DMS53 (cell line): Measurements from ENCODE around the gene RAPGEF1.

Source experiments
- DNase-seq: peaks from one replicate; lab custom pipeline; 2025; lab: John Stamatoyannopoulos, UW

Gene RAPGEF1

DNA sequence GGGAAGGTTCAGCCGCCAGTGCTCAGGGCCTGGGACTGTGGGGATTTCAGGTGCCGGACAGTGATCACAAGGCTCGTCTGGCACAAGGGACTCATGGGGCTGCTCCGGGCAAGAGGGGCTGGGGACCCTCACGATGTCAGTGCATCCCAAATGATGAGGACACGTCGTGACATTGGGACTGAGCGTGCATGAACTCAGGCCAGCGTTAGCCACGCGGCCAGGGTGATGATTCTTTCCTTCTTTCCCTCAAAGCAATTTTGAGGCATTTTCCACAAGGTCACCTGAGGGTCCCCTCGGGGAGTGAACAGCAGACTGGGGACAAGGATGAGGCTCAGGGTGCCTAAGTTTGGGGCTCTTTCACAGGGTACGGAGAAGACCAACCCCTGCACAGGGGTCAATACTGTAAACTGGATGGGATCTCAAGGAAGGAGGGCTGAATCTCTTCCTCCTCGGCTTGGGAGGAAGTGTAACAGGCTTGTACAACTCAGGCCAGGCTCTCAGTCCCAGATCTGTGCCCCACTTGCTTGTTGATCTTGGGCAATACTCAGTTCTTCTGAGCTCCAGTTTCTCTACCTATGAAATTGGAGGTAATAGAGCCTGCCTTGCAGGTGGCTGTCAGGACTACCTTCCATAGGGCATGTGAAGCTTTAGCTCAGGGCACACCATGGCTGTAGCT, 116.1 kb downstream of the RAPGEF1 start:
- DNase-seq, result no peak

GRCh38 chr9:131622523-131622922, 117.4 kb downstream of the RAPGEF1 start:
- DNase-seq, result no peak

GRCh38 chr9:131621551-131622358, 118.1 kb downstream of the RAPGEF1 start:
- DNase-seq, result no peak

- DNase-seq, result no peak
Measured at GRCh38 chr9:131620764-131621520, 118.9 kb downstream of the RAPGEF1 start.

DNA sequence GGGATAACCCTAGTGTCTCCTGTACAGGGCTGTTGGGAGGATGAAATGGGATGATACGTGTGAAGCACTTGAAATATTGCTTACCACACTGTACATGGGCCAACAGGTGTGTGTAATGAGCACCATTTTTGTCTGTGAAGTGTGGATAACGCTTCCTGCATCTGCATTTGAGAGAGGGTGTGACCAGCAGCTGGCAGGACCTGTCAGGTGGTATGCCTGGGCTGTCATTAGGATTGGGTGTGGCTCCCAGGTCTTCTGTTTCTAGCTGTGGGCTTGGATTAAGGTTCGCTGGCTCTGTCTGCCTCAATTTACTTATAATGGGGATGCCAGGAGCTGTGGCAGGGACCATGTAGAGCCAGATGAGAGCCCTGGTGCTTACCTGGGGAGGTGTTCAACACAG, 120.2 kb downstream of the RAPGEF1 start:
- no peak for DNase-seq

DNA sequence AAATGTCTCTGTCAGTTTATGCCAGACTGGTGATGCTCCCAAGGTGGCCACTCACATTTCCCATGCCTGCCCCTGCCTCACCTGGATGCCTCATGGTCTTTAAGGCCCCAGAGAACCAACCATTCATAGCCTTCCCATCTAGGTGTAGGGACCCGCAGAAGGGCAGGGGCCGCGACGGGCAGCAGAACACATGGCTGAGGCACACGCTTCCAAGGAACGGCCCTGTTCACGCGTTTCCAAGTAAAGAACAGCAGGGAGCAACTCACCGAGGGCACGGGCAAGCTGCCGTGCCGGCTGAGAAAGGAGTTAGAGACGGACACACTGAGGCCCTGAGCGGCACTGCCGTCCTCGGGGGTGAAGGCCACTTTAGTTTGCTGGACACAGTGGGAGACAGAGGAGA, 121.1 kb downstream of the RAPGEF1 start:
- no peak for DNase-seq

- DNase-seq, result peak; percentile 80
Measured at GRCh38 chr9:131618071-131618479, 121.8 kb downstream of the RAPGEF1 start.

- no peak for DNase-seq
Measured at GRCh38 chr9:131617611-131618010, 122.3 kb downstream of the RAPGEF1 start.

DNA sequence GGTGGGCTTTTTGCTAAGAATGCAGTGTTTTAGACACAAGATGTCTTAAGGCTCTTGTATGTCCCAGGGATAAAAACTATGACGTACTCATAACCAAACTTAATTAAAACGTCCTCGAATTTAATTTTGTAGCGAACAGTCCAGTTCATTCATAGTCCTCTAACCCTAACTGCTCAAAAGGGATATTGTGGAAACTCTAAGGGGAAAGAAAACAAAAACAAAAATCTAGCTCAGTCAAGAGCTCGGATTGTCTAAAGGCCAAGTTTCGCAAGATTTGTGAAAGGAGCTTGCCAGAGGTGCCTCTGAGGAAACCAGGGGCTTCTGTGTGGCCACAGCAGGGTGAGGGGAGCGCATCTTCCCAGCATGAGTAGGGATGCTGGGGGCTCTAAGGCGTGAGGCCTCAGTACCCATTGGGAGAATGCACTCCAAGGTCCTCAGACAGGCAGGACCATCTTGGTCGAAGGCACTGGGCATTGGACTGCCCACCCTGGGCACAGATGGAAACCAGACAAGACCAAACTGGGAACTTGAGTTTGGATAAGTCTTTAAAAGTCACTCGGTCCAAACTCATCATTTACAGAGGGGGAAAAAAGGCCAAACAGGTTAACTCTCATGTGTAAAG, 122.8 kb downstream of the RAPGEF1 start:
- no peak for DNase-seq

GRCh38 chr9:131614340-131614915, 125.4 kb downstream of the RAPGEF1 start:
- no peak for DNase-seq

- no peak for DNase-seq
Measured at GRCh38 chr9:131613921-131614320, 126.0 kb downstream of the RAPGEF1 start.

DNA sequence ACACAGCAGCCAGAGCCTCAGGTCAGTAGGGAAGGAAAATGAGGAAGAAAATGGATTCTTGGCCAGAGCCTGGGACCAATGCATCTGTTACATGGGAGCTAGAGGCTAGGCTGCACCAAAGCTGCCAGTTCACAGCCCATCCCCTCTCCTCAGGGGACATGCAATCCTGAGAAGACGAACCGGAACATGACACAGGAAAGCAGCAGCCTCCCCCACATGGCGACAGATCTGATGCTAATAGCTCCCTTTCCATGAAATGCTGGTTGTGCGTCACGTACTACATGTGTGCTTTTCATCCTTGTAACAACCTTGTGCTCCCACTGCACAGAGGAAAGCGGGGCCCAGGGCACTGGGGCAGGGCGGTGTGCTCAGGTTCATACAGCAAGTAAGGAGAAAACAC, 127.0 kb downstream of the RAPGEF1 start:
- no peak for DNase-seq

GRCh38 chr9:131611586-131612315, 128.1 kb downstream of the RAPGEF1 start:
- no peak for DNase-seq

- no peak for DNase-seq
Measured at GRCh38 chr9:131610231-131610761, 129.6 kb downstream of the RAPGEF1 start.

- DNase-seq, result no peak
Measured at GRCh38 chr9:131609099-131609830, 130.6 kb downstream of the RAPGEF1 start.

- DNase-seq, result no peak
Measured at GRCh38 chr9:131608493-131609037, 131.3 kb downstream of the RAPGEF1 start.

DNA sequence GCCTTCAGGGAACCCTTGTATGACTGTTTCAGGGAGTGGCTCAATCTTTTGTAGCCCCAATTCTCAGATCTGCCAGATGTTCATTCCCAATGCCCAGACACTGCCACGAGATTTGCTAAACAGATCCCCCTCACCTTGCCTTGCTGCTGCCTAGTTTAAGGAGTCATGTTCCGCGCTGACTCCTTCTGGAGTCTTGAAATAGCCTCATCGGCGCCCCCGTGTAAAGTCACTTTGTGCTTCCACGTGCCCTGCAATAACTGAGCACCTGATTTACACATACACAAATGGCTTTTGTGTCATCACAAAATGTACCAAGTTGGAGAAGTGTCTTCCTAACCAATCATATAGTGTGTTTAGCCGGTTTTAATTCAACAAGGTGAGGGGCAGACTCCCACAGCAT, 132.3 kb downstream of the RAPGEF1 start:
- DNase-seq, result no peak

DNA sequence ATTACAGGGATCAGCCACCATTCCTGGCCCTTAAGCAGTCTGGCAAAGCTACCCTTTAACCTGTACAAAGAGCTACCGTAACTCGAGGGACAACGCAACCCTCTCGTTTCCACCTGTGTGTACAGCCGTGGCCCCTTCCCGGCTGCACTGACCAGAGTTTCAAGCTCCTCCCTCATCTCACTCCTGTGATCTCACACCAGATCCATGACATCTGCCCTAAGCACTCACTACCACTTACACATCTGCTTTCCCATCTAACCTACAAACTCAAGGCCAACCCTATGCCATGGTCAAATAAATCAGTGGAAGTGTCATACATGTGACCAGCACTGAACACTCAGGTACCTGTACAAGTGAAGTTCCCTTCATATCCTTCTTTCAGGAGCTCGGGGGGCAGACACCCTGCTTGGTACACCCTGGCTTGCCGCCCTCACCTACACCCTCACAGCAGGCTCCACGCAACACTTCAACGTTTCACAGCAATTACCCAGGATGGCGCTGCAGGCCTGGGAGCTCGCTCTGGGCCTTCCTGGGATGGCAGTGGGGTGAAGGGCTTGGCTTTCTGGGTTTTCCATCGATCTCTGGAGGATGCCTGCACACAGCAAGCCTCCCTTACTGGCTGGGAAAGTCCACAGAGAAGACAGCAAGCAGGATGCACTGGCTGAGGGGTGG, 132.8 kb downstream of the RAPGEF1 start:
- DNase-seq, result no peak
